Keratinocyte (primary cell): ENCODE results near the gene KIF25.

Experiments used
- CTCF ChIP-seq, 3 experiments: IDR thresholded peaks in 1 of 3; conservative IDR thresholded peaks in 1 of 3; optimal IDR thresholded peaks in 1 of 3; 2 replicates in 2 of 3; 3 replicates in 1 of 3; pipeline versions ENCODE3 to v1.5.1; 2011; ENCODE audit warnings: low read length in 3 of 3, mild to moderate bottlenecking in 3 of 3, moderate library complexity in 2 of 3, control low read depth in 1 of 3, inconsistent platforms in 1 of 3; ENCODE audit not compliant: insufficient read depth in 2 of 3; ENCODE audit errors: extremely low read depth in 1 of 3
- EZH2 ChIP-seq: IDR thresholded peaks from one replicate; pipeline ENCODE4 v1.6.1; 2012; ENCODE audit warnings: inconsistent platforms, mild to moderate bottlenecking, low read length, moderate library complexity

- TF ChIP-seq CTCF (optimal IDR thresholded peaks at IDR 0.05 in 1 of 3, IDR thresholded peaks at IDR 0.05 in 1 of 3, conservative IDR thresholded peaks at IDR 0.05 in 1 of 3; ENCODE audit: extremely low read depth in 1 of 3, insufficient read depth in 2 of 3, low read length in 3 of 3) (no peak), EZH2 (no peak)
Measured at GRCh38 chr6:167951781-167952511, 45.5 kb upstream of the KIF25 start.
